A549 treated with AZD9567 at 1 μM for 4 hours (cell line): ENCODE data around the gene TPI1. TPM values are rescaled to one million over a fixed set of nuclear protein-coding genes. Genes with fewer than 3 reads are reported as not detected.

Source experiments
- total RNA-seq: library from RNA; stranded (reverse); fragments of 200-300 nt; extraction: Qiagen RNA extraction; gene quantifications from 5 replicates; pipeline ENCODE4 v1.2.3, GENCODE V29; 2022; ENCODE audit not compliant: insufficient read depth

The TPI1 gene
- 1,375 to 1,687 TPM (median 1,661 TPM) in 5 replicates for total RNA-seq

DNA sequence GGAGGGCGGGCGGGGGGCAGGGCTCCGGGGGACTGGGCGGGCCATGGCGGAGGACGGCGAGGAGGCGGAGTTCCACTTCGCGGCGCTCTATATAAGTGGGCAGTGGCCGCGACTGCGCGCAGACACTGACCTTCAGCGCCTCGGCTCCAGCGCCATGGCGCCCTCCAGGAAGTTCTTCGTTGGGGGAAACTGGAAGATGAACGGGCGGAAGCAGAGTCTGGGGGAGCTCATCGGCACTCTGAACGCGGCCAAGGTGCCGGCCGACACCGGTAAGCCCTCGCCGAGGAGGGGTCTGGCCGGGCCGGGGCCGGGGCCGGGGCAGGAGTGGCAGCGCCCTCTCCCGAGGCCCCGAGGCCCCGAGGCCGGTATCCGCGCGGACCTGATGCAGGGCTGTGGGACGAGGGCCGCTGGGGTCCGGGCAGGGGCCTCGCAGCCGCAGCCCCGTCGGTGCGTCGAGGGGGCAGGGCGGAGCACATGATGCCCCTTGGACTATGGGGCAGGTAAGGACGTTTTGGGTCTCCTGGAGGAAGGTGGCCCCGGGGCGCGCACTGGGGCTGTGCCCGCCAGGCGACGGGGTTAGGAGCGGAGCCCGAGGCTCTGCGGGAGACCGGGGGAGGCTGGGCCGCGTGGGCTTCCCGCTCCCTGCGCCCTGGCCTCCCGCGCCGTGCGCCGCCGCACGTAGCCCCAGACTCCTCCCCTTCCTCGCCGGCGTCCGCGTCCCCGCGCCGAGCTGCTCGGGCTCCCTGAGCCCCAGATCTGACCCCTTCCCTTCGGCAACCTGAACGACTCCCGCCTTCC, at the start of gene TPI1:
TSS of gene TPI1 (plus strand) at position 119 of the 798 bp plus-strand sequence. CDS start at position 155, 36 bp downstream.

DNA sequence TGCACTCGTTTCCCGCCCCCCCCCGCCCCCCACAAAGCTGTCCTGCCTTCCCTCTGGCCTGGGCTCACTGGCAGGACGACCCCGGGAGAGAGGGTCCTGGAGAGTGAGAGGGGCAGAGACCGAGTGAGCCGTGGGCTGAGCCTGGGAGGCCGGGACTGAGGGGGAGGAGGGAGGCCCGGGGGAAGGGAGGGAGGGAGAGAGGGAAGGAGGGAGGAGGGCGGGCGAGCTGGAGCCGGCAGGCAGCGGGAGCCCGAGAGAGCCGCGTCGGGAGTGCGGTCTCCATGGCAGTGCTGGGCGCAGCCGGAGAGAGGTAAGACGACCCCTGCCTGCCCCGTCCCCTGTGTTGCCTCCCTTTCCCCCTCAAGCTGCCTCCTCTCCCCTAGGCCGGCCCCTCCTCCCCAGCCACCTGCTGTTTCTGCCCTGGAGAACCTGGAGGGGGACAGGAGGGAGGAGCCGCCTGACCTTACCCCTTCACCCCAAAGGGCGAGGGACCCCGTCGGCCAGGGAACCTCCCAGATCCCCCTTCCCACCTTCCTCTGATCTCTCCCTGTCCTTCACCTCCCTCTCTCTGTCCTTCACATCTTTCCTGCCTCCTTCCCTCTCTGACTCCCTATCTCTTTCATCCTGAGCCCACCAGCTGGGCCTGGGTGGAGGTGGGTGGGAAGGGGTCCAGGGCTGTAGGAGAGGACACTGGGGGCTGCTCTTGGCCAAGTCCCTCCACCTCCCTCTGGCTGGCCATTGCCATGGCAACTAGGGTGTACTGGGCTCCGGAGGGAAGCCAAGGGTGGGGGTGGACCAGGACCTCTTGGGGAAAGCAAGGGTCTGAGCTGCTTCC, 45.5 kb upstream of the TPI1 start, which contains the start of gene GPR162:
TSS of gene GPR162 (plus strand) at position 231 of the 835 bp plus-strand sequence. CDS start 2,078 bp downstream, outside the sequence.

DNA sequence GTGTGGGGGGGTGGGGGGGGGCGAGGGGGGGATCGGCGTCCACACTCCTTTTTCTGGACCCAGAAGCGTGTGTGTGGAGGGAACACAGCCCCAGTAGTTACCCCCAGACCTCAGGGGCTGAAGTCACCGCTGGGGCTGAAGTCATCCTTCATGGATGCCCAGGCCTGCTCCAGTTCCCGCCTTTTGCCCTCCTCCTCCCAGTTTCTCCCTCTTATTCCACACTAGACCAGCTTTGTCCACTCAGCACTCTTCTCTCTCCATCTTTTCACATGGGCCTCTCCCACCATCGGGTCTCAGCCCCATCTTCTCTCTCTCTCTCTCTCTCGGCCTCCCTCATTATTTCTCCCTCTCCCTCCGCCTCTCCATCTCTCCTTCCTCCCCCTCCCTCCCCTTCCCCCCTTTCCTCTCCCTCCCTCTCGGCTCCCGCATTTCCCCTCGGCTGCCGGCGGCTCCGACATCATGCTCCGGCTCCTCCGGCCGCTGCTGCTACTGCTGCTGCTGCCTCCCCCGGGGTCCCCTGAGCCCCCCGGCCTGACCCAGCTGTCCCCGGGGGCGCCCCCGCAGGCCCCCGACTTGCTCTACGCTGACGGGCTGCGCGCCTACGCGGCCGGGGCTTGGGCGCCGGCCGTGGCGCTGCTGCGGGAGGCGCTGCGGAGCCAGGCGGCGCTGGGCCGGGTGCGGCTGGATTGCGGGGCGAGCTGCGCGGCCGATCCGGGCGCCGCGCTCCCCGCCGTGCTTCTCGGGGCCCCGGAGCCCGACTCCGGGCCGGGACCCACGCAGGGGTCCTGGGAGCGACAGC, 39.1 kb upstream of the TPI1 start, which contains the start of gene P3H3:
TSS of gene P3H3 (plus strand) at position 426 of the 799 bp plus-strand sequence. CDS start at position 460, 34 bp downstream.

DNA sequence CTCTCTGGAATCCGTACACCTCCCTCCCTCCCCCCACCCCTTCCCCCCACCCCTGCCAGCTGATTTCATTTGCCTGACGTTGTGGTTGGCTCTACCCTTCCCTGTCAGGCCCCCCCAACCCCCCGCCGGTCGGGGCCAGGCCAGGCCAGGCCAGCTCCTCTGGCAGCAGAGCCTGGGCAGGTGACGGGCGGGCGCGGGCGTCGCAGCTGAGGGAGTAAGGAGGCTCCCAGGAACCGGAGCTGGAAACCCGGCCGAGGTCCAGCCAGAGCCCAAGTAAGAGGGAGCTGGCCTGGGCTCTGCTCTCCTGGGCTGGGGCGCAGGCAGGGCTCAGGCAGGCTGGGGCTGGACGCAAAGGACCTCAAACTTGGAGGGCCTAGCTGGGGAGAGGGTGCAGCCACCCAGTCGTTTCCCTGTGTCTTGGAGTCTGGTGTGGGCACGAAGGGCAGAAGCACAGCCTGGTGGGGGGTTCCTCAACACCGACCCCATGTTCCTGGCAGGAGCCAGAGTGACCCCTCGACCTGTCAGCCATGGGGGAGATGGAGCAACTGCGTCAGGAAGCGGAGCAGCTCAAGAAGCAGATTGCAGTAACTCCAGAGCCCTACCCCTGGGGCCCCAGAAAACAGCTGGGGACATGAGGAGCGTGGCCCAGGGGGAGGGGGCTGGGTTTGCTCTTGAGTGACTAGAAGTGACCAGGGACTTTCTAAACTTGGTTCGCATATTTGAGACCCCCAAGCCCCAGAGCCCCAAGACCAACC, 26.4 kb upstream of the TPI1 start, which contains the start of gene GNB3:
TSS of gene GNB3 (plus strand) at position 165 of the 755 bp plus-strand sequence. CDS start at position 528, 363 bp downstream.

DNA sequence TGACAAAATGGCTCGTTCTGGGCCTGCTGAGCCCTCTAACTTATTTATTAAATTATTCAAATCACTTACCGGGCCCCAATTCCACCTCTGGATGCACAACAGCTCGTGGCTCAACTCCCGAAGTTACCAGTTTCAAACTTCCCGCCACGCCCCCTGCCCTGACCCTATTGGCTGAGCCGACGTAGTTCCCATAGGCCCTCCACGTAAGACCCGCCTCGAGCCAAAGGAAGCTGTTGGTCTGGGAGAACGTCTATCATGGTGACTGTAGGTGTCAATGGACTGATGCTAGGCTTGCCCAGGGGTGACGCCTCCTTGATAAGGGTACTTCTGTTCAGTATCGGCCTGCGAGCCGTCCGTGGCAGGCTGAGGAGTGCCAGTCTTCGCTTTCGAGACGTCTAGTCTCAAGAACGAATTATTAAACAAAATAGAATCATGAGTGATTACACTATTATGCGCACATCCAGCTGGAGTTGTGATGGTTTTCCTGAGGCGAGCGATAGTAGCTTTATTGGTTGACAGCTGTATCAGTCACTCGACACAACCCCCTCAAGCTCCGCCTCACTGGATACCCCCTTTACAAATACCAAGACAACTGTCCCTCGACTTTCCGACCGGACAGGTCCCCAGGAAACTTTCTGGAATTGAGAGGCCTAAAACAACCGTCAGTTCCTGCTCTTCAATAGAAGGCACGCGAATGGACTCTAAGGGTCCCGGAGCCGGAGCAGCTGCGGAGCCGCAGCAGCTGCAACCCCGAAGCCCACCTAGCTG, 16.0 kb upstream of the TPI1 start, which contains the start of gene CDCA3:
TSS of gene CDCA3 (minus strand) at position 134 of the 768 bp plus-strand sequence. CDS start 334 bp downstream, outside the sequence.

DNA sequence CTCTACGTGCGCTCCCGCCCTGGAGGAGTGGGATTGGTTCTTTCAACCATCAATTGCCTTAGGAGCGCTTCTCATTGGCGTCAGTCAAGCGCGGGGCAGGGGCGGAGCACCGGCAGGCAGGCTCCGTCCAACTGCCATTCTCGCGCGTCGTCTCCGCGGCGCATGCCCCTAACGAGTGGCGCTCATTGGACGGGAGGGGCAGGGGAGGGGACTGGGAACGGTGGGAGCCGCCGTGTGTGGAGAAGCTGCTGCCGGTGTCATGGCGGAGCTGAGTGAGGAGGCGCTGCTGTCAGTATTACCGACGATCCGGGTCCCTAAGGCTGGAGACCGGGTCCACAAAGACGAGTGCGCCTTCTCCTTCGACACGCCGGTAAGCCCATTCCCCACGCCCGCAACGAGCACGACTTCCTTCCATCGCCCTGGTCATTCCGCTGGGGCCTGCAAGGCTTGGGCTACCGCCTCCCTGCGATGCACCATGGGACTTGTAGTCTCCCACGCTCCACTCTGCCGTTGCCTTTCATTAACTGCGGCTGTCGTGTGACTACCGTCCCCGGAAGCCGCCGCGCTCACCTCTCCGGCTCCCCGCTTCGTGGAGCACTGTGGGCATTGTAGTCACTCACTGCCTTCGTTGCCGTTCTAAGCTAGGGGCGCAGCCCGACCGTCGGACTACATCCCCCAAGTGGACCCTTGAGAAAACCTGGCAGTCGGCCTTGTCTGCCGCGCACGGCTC, 15.2 kb upstream of the TPI1 start, which contains the start of gene USP5:
TSS of gene USP5 (plus strand) at position 230 of the 730 bp plus-strand sequence. CDS start at position 260, 30 bp downstream.

DNA sequence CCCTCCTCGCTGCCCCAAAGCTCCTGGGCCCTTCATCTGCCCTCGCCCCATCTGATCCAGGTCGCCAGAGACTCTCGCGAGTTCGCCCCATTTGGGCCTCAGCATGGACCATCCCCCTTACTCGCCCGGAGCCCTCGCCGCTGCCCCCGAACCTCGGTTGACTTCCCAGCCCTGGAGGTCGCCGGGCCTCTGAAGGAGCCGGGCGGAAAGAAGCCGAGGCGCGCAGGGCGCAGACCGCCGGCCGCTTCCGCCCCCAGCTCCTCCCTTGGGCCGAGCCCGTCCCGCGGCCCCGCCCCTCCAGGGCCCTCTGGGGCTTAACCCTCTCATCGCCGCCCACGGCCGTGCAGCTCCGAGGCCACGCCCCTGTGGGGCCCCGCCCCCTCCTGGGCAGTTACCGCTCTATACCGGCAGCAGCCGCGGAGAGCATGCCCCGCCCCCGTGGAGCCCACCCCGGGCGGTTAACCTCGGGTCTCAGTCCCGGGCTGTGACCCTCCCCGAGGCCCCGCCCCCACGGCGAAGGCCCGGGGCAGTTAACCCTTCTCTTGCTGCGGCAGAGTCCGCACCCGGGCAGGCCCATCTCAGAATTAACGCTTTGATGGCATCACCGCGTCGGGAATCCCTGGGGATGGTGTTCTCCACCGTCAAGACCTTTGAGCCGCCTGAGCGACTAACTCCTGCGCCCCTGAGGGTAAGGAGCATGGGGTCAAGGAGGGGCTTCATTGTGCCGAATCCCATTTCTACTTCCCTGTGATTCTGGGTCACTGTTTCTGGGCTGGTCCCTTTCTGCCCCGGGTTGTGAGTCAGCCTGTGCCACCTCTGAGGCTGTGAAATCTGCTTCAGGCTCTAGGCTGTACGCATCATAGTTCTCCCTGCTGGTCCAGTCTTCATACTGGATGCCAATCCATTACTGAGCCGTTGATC, 6.0 kb downstream of the TPI1 start, which contains the start of gene SPSB2:
TSS of gene SPSB2 (minus strand) at position 210 of the 921 bp plus-strand sequence. CDS start 402 bp downstream, outside the sequence.

DNA sequence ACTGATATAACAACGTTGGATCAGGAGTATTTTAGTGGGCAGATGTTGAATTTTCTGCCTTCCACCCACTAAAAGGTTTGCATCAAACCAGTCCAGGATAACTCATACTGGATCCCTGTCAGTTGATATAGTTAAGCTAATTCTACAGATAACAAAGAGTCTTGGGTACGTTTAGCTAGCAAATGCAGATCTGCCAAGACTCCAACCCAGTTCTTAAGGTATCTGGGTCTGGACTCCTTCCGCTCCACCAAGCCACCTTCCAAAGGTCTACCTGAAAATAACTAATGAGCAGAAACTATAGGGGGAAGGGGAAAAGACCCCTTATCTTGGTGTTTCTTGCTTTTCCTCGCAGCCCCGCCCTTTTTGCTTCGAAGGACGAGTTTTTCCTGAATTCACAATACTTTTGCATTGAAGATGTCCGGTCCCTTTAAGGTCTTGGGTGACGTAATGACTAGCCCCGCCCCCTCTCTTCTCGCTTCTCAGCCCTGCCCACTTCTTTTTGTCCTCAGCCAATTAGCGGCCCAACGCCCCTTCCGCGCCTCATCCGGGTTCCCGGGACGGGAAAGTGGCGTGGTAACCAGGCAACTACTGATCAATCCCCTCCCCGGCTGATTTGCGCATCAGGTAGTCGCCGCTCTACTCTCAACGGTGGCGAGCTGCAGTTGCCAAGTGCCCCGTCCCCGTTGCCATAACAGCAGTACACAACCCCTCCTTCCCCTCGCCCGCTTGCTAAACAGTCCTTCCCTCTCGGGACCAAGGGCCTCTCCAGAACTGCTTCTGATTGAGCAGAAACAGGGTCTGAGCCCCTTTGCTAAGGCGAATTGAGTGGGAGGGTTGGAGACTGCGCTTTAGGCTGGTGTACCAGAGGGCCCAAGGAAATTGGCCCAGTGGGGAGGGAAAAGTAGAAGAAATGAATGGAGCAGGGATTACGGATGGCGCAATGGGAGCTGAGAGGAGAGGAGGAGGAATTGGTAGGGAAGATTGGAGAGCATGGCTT, 37.2 kb downstream of the TPI1 start, which contains the start of gene LRRC23:
TSS of gene LRRC23 (plus strand) at position 543 of the 997 bp plus-strand sequence. CDS start 812 bp downstream, outside the sequence.

DNA sequence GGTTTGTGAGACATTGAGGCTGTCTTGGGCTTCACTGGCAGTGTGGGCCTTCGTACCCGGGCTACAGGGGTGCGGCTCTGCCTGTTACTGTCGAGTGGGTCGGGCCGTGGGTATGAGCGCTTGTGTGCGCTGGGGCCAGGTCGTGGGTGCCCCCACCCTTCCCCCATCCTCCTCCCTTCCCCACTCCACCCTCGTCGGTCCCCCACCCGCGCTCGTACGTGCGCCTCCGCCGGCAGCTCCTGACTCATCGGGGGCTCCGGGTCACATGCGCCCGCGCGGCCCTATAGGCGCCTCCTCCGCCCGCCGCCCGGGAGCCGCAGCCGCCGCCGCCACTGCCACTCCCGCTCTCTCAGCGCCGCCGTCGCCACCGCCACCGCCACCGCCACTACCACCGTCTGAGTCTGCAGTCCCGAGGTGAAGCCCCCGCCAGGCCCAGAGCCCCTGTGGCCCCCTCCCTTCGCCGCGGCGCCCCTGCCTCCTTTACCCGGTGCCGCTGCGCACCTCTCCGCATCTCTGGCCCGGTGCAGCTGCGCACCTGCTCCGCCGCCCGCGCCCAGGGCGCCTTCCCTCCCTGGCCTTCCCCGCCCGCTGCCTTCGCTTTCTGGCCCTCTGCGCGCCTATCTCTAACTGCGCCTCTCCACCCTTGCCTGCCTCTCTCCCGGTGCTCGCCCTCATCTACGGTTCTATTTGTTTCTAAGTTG, 47.1 kb downstream of the TPI1 start, which contains the start of gene ENO2:
TSS of gene ENO2 (plus strand) at position 335 of the 701 bp plus-strand sequence. CDS start 1,253 bp downstream, outside the sequence.

Other genes with a start within 250 kb of the TPI1 start
- gene LPAR5, start 231.6 kb upstream of the TPI1 start, total RNA-seq, result 0.34 to 0.88 TPM (median 0.49 TPM) in 4 of 5 replicates, not detected in the other
- gene ACRBP, start 220.1 kb upstream of the TPI1 start, total RNA-seq, result 0.06 to 0.38 TPM (median 0.17 TPM) in 4 of 5 replicates, not detected in the other
- 10.1 to 16.0 TPM (median 13.2 TPM) in 5 replicates for gene ING4, start 204.4 kb upstream of the TPI1 start, total RNA-seq
- gene ZNF384, start 178.2 kb upstream of the TPI1 start, total RNA-seq, result 39.7 to 58.0 TPM (median 53.1 TPM) in 5 replicates
- gene PIANP, start 166.7 kb upstream of the TPI1 start, total RNA-seq, result 0.70 to 1.3 TPM (median 0.88 TPM) in 4 of 5 replicates, not detected in the other
- gene COPS7A, start 143.5 kb upstream of the TPI1 start, total RNA-seq, result 47.5 to 54.4 TPM (median 53.6 TPM) in 5 replicates
- 216 to 307 TPM (median 306 TPM) in 5 replicates for gene MLF2, start 114.4 kb upstream of the TPI1 start, total RNA-seq
- 562 to 891 TPM (median 827 TPM) in 5 replicates for gene PTMS, start 101.2 kb upstream of the TPI1 start, total RNA-seq
- 1.3 to 2.6 TPM (median 1.8 TPM) in 4 of 5 replicates, not detected in the other for gene LAG3, start 95.0 kb upstream of the TPI1 start, total RNA-seq
- not detected in 5 replicates for gene CD4, start 78.0 kb upstream of the TPI1 start, total RNA-seq
- 0.26 to 0.77 TPM (median 0.49 TPM) in 4 of 5 replicates, not detected in the other for gene GPR162, start 45.7 kb upstream of the TPI1 start, total RNA-seq
- 25.6 to 33.1 TPM (median 27.2 TPM) in 5 replicates for gene P3H3, start 39.1 kb upstream of the TPI1 start, total RNA-seq
- gene GNB3, start 26.6 kb upstream of the TPI1 start, total RNA-seq, result 1.8 to 2.6 TPM (median 2.3 TPM) in 5 replicates
- 74.0 to 83.9 TPM (median 80.1 TPM) in 5 replicates for gene CDCA3, start 16.2 kb upstream of the TPI1 start, total RNA-seq
- 72.6 to 116 TPM (median 80.7 TPM) in 5 replicates for gene USP5, start 15.4 kb upstream of the TPI1 start, total RNA-seq
- 21.0 to 30.0 TPM (median 28.3 TPM) in 5 replicates for gene SPSB2, start 5.8 kb downstream of the TPI1 start, total RNA-seq
- 15.3 to 19.8 TPM (median 16.2 TPM) in 5 replicates for gene LRRC23, start 37.3 kb downstream of the TPI1 start, total RNA-seq
- 30.6 to 40.9 TPM (median 38.3 TPM) in 5 replicates for gene ENO2, start 47.0 kb downstream of the TPI1 start, total RNA-seq
- 47.5 to 69.4 TPM (median 68.1 TPM) in 5 replicates for gene ATN1, start 60.4 kb downstream of the TPI1 start, total RNA-seq
- not detected in 5 replicates for gene RNU7-1, start 76.3 kb downstream of the TPI1 start, total RNA-seq
- 259 to 307 TPM (median 297 TPM) in 5 replicates for gene C12orf57, start 76.5 kb downstream of the TPI1 start, total RNA-seq
- 10.5 to 25.7 TPM (median 11.5 TPM) in 5 replicates for gene PTPN6, start 83.8 kb downstream of the TPI1 start, total RNA-seq
- gene PHB2, start 103.1 kb downstream of the TPI1 start, total RNA-seq, result 290 to 340 TPM (median 329 TPM) in 5 replicates
- gene EMG1, start 103.4 kb downstream of the TPI1 start, total RNA-seq, result 53.4 to 60.9 TPM (median 56.4 TPM) in 5 replicates
- gene LPCAT3, start 150.9 kb downstream of the TPI1 start, total RNA-seq, result 27.5 to 38.6 TPM (median 29.5 TPM) in 5 replicates
- 39.1 to 53.4 TPM (median 42.2 TPM) in 5 replicates for gene C1S, start 193.2 kb downstream of the TPI1 start, total RNA-seq
- gene C1R, start 224.9 kb downstream of the TPI1 start, total RNA-seq, result 26.0 to 42.6 TPM (median 27.5 TPM) in 5 replicates
- gene C1RL, start 241.7 kb downstream of the TPI1 start, total RNA-seq, result 10.8 to 17.2 TPM (median 13.2 TPM) in 5 replicates